Epithelial cell of proximal tubule (primary cell): ENCODE data around the gene PRDM1. TPM values are rescaled to one million over a fixed set of nuclear protein-coding genes. Genes with fewer than 3 reads are reported as not detected.
A peak's percentile ranks its signal among the peaks of the same experiment; 100 is the strongest.

ENCODE experiments used
- DNase-seq: peaks from one replicate; pipeline ENCODE4 v3.0.0-alpha.2; 2011; ENCODE audit warnings: low read depth
- H3K4me3 ChIP-seq: 2 replicates; pipeline ENCODE4 v1.5.1; 2011; ENCODE audit warnings: low read depth, mild to moderate bottlenecking, low read length
- total RNA-seq: library from RNA; depleted of rRNA; stranded (reverse); fragments of >200 nt; gene quantifications from 2 replicates; pipeline ENCODE4 v1.2.3, GENCODE V29; 2015
- TF ChIP-seq, protein P1 (sequence below): conservative IDR thresholded peaks from 2 replicates; pipeline ENCODE4 v1.5.1; 2012; ENCODE audit warnings: low read depth, mild to moderate bottlenecking, low read length

PRDM1 gene
- total RNA-seq, 1 donor from 2014 or later, result 1.0 TPM

DNA sequence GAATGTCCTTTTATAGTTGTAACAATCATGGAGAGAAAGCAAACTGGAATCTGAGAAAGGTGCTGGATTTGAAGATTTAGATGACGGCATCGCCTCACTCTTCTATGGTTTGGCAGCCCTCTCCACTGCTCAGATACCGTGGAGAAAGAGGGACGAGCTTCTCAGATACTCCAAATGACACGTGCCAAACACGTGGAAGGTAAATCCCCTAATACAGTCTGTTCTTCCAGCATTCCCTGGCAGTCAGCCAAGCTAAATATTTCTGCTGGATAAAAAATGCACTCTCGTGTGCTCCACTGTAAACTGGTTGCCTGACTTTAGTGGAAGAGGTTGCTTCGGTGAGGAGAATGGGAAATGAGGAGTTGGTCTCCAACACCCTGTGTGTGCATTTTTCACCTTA is 16.7 kb upstream of the PRDM1 start:
- peak; percentile 64 for DNase-seq
- no peak overlapping the region for H3K4me3 ChIP-seq
- TF ChIP-seq, protein P1, sequence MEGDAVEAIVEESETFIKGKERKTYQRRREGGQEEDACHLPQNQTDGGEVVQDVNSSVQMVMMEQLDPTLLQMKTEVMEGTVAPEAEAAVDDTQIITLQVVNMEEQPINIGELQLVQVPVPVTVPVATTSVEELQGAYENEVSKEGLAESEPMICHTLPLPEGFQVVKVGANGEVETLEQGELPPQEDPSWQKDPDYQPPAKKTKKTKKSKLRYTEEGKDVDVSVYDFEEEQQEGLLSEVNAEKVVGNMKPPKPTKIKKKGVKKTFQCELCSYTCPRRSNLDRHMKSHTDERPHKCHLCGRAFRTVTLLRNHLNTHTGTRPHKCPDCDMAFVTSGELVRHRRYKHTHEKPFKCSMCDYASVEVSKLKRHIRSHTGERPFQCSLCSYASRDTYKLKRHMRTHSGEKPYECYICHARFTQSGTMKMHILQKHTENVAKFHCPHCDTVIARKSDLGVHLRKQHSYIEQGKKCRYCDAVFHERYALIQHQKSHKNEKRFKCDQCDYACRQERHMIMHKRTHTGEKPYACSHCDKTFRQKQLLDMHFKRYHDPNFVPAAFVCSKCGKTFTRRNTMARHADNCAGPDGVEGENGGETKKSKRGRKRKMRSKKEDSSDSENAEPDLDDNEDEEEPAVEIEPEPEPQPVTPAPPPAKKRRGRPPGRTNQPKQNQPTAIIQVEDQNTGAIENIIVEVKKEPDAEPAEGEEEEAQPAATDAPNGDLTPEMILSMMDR, result no peak

DNA sequence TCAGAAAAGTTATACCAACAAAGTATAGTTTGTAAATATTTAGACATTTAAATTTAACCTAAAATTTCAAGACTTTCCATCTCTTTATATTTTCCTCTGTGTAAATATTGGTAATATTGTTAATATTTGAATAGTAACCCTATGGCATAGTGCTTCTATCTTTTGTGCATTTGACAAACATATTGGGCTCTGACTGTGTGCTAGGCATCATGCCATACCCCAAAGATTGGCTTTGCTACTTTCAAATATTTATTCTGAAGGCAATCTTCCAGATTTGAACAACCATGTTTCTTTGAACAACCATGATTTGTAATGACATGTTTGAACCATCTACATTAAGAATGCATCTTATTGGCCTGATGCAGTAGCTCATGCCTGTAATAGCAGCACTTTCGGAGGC is 15.5 kb upstream of the PRDM1 start:
- DNase-seq, result no peak
- H3K4me3 ChIP-seq, result no peak overlapping the region
- TF ChIP-seq, protein P1, result no peak

- TF ChIP-seq, protein P1, result no peak
- H3K4me3 ChIP-seq, result no peak overlapping the region
- no peak for DNase-seq
Measured at GRCh38 chr6:106072501-106073090, 13.5 kb upstream of the PRDM1 start.

GRCh38 chr6:106074146-106074545 is 12.0 kb upstream of the PRDM1 start:
- no peak overlapping the region for H3K4me3 ChIP-seq
- TF ChIP-seq, protein P1, result no peak
- no peak for DNase-seq

DNA sequence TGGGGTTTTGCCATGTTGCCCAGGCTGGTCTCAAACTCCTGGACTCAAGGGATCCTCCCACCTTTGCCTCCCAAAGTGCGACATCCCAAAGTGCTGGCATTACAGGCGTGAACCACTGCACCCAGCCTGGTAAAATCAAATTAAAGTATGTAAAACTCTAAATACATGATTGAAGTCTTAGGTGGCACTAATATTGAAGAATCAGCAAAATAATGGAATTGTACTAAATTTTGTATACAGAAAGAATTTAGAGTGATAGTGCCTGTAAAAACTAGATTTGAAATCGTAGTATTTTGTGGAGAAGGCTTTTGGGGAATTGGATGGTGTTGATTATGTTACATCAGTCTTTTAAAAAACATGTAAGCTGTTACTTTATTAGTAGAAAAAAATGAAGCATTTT is 10.0 kb upstream of the PRDM1 start:
- no peak overlapping the region for H3K4me3 ChIP-seq
- DNase-seq, result no peak
- TF ChIP-seq, protein P1, result no peak

- TF ChIP-seq, protein P1, result no peak
- DNase-seq, result no peak
- no peak overlapping the region for H3K4me3 ChIP-seq
Measured at GRCh38 chr6:106077170-106077569, 9.0 kb upstream of the PRDM1 start.

- H3K4me3 ChIP-seq, result no peak overlapping the region
- DNase-seq, result no peak
- TF ChIP-seq, protein P1, result no peak
Measured at GRCh38 chr6:106077881-106078280, 8.3 kb upstream of the PRDM1 start.
